ENCODE data around the gene TCF4.

The TCF4 gene

GRCh38 chr18:55296778-55297177 is 291.2 kb downstream of the TCF4 start:
- H3K9me3 Mint-ChIP-seq, result no peaks in the 10 kb centered on the region
- H3K27ac Mint-ChIP-seq, result peak overlapping the region; percentile 3
- no peaks in the 10 kb centered on the region for H3K27me3 Mint-ChIP-seq
- no peak for ATAC-seq
- no peak overlapping the region for H3K4me3 Mint-ChIP-seq
- H3K36me3 Mint-ChIP-seq, result peaks cover 63% of the 10 kb centered on the region
- peaks cover 82% of the 10 kb centered on the region for H3K4me1 Mint-ChIP-seq

GRCh38 chr18:55296115-55296514 is 291.9 kb downstream of the TCF4 start:
- Mint-ChIP-seq H3K4me1 (peaks cover 83% of the 10 kb centered on the region), H3K27ac (peak overlapping the region; percentile 3), H3K27me3 (no peaks in the 10 kb centered on the region), H3K4me3 (no peak overlapping the region), H3K36me3 (peaks cover 64% of the 10 kb centered on the region), H3K9me3 (no peaks in the 10 kb centered on the region)
- no peak for ATAC-seq

DNA sequence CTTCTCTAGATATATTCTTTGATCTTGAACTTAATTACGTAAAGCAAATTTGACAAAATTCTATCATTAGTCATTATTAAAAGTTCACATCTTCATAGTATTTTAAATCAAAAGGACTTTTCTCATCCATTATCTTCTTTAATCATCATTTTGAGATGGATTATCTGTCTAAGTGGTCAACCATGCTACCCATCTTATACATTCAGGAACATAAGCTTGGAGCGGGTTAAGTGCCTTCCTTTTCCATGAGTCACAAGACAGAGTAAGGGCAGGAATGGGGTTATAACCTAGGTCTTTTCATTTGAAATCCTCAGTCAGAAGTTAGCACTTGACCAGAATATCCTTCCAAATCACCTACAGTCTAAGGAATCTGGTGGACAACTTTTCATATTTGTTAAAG is 297.1 kb downstream of the TCF4 start:
- Mint-ChIP-seq H3K27me3 (no peaks in the 10 kb centered on the region), H3K4me3 (no peak overlapping the region), H3K27ac (peak overlapping the region; percentile 72), H3K36me3 (peaks cover 62% of the 10 kb centered on the region), H3K9me3 (no peaks in the 10 kb centered on the region), H3K4me1 (peaks cover 79% of the 10 kb centered on the region)
- no peak for ATAC-seq

GRCh38 chr18:55289775-55290174 is 298.2 kb downstream of the TCF4 start:
- H3K4me3 Mint-ChIP-seq, result no peak overlapping the region
- peak overlapping the region; percentile 72 for H3K27ac Mint-ChIP-seq
- peaks cover 3% of the 10 kb centered on the region for H3K9me3 Mint-ChIP-seq
- ATAC-seq, result peak; percentile 64
- peaks cover 77% of the 10 kb centered on the region for H3K4me1 Mint-ChIP-seq
- peaks cover 58% of the 10 kb centered on the region for H3K36me3 Mint-ChIP-seq
- no peaks in the 10 kb centered on the region for H3K27me3 Mint-ChIP-seq

- H3K36me3 Mint-ChIP-seq, result peaks cover 58% of the 10 kb centered on the region
- H3K4me3 Mint-ChIP-seq, result no peak overlapping the region
- peak overlapping the region; percentile 72 for H3K27ac Mint-ChIP-seq
- peaks cover 77% of the 10 kb centered on the region for H3K4me1 Mint-ChIP-seq
- peaks cover 3% of the 10 kb centered on the region for H3K9me3 Mint-ChIP-seq
- no peak for ATAC-seq
- no peaks in the 10 kb centered on the region for H3K27me3 Mint-ChIP-seq
Measured at GRCh38 chr18:55289048-55289447, 298.9 kb downstream of the TCF4 start.

- peaks cover 77% of the 10 kb centered on the region for H3K4me1 Mint-ChIP-seq
- H3K27ac Mint-ChIP-seq, result peak overlapping the region; percentile 72
- H3K9me3 Mint-ChIP-seq, result peaks cover 3% of the 10 kb centered on the region
- H3K36me3 Mint-ChIP-seq, result peaks cover 58% of the 10 kb centered on the region
- ATAC-seq, result no peak
- no peaks in the 10 kb centered on the region for H3K27me3 Mint-ChIP-seq
- H3K4me3 Mint-ChIP-seq, result peak overlapping the region; percentile 15
Measured at GRCh38 chr18:55287935-55288868, 299.8 kb downstream of the TCF4 start.

DNA sequence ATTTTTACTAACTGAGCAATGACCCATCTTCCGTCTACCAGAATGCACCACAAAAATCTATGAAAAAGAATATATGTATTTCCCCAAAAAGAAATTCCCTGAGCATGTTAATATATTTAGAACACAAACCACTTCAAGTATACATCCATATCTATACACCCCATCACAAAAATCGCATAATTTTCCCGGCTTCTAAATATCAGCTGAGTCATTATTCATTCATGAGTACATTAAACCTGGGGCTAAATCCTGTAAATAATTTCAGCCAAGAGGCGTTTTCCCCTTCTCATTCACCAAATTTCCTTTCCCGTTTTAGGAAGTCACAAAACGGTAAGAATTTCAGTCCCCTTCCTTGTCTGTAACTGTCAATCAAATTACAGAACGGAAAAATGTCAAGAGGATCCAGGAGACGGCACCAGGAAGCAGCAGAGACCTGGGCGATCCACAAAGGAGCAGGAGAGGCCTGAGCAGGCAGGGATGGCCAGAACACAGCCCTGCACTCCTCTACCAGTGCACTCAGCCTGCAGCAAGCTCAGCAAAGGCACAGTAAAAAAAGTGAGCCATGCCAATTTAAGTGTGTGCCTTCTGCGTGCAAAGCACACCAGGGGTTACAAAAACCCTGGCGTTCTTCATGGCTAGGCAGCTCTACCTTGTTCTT is 300.7 kb downstream of the TCF4 start:
- H3K27ac Mint-ChIP-seq, result peak overlapping the region; percentile 79
- H3K9me3 Mint-ChIP-seq, result peaks cover 3% of the 10 kb centered on the region
- H3K4me3 Mint-ChIP-seq, result peak overlapping the region; percentile 38
- no peaks in the 10 kb centered on the region for H3K27me3 Mint-ChIP-seq
- no peak for ATAC-seq
- H3K36me3 Mint-ChIP-seq, result peaks cover 65% of the 10 kb centered on the region
- H3K4me1 Mint-ChIP-seq, result peaks cover 84% of the 10 kb centered on the region

- Mint-ChIP-seq H3K9me3 (peaks cover 3% of the 10 kb centered on the region), H3K4me1 (peaks cover 78% of the 10 kb centered on the region), H3K27me3 (no peaks in the 10 kb centered on the region), H3K27ac (peak overlapping the region; percentile 79), H3K36me3 (peaks cover 60% of the 10 kb centered on the region), H3K4me3 (no peak overlapping the region)
- no peak for ATAC-seq
Measured at GRCh38 chr18:55286257-55286825, 301.7 kb downstream of the TCF4 start.

DNA sequence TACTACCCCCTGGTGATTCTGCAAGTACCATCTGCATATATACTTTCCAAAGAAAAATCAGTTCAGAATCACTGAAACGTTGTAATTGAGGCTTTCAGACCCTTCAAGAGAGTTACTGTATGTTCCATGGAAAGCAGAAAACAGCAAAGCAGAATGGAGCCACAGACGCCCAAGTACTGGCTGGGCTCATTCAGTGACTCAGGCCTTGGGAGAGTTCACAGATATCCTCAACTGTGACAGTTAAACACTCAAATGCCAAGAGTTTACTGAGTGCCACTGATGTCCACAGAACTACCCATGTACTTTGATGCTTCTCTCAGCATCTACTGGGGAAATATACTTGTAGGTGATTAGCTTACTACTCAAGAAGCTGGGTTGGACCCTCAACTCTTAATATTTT is 303.4 kb downstream of the TCF4 start:
- H3K4me3 Mint-ChIP-seq, result no peak overlapping the region
- H3K4me1 Mint-ChIP-seq, result peaks cover 73% of the 10 kb centered on the region
- H3K36me3 Mint-ChIP-seq, result peaks cover 63% of the 10 kb centered on the region
- H3K27me3 Mint-ChIP-seq, result no peaks in the 10 kb centered on the region
- peak overlapping the region; percentile 79 for H3K27ac Mint-ChIP-seq
- no peak for ATAC-seq
- H3K9me3 Mint-ChIP-seq, result peaks cover 3% of the 10 kb centered on the region

- Mint-ChIP-seq H3K27me3 (no peaks in the 10 kb centered on the region), H3K9me3 (peaks cover 3% of the 10 kb centered on the region), H3K36me3 (peaks cover 72% of the 10 kb centered on the region), H3K4me3 (no peak overlapping the region), H3K4me1 (peaks cover 61% of the 10 kb centered on the region), H3K27ac (peak overlapping the region; percentile 49)
- ATAC-seq, result no peak
Measured at GRCh38 chr18:55283309-55283708, 304.7 kb downstream of the TCF4 start.

GRCh38 chr18:55280503-55280902 is 307.5 kb downstream of the TCF4 start:
- Mint-ChIP-seq H3K27ac (peak overlapping the region; percentile 48), H3K4me1 (peaks cover 46% of the 10 kb centered on the region), H3K36me3 (peaks cover 64% of the 10 kb centered on the region), H3K9me3 (peaks cover 1% of the 10 kb centered on the region), H3K4me3 (no peak overlapping the region), H3K27me3 (no peaks in the 10 kb centered on the region)
- no peak for ATAC-seq

DNA sequence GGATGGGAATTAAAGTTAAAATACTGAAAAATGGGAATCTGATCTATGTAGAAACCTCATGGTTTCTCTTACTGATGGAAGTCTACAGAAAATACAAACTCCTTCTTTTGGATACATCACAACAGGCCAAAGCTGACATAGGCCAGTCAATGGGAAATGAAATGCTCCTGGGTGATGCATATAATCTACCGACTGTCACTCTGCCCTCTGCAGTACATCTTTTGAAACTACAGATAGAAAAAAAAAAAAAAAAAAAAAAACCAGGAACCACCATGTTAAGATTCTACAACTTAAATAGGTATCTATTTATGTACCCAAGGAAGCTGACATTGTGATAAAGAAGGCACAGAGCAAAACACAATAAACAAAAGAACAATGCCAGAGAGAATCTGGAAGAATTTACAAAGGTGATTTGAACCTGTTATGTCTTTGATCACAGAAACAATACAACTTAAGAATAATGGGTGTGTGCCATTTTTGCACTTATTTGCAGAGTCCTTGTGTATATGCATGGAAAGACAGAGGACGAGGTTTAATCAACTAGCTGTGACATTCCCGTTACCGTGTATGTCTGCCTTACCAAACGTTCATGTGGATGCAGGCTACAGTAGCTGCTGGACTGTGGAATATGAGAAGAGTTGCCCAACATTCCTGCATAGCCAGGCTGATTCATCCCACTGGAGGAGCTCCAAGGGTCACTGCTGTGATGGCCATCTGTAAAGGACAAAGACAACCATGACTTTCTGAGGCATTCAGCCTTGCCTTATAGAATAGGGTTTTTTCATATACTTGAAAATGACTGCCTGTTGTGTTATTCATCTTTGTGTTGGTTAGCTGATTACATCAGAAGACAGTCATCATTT is 312.7 kb downstream of the TCF4 start:
- Mint-ChIP-seq H3K9me3 (peaks cover 3% of the 10 kb centered on the region), H3K27ac (peak overlapping the region; percentile 69), H3K36me3 (peaks cover 74% of the 10 kb centered on the region), H3K27me3 (no peaks in the 10 kb centered on the region), H3K4me3 (no peak overlapping the region), H3K4me1 (peaks cover 51% of the 10 kb centered on the region)
- ATAC-seq, result no peak

GRCh38 chr18:55272510-55273243 is 315.3 kb downstream of the TCF4 start:
- Mint-ChIP-seq H3K27ac (peak overlapping the region; percentile 97), H3K36me3 (peaks cover 76% of the 10 kb centered on the region), H3K9me3 (peaks cover 3% of the 10 kb centered on the region), H3K27me3 (no peaks in the 10 kb centered on the region), H3K4me3 (no peak overlapping the region), H3K4me1 (peaks cover 70% of the 10 kb centered on the region)
- no peak for ATAC-seq

- no peak for ATAC-seq
- Mint-ChIP-seq H3K27ac (peak overlapping the region; percentile 97), H3K27me3 (no peaks in the 10 kb centered on the region), H3K36me3 (peaks cover 89% of the 10 kb centered on the region), H3K9me3 (peaks cover 3% of the 10 kb centered on the region), H3K4me3 (peak overlapping the region; percentile 45), H3K4me1 (peaks cover 88% of the 10 kb centered on the region)
Measured at GRCh38 chr18:55269622-55270021, 318.4 kb downstream of the TCF4 start.

Measured in stimulated activated memory B cell treated with anti-CD40 and anti-IgM and Interleukin-4, amounts not matched to agents 10 μg/mL and 1 μg/mL and 100 μg/mL, for 72 hours (primary cell).